HepG2 (cell line): ENCODE measurements around the gene HOTAIR. TPM values are rescaled to one million over a fixed set of nuclear protein-coding genes. Genes with fewer than 3 reads are reported as not detected.

Experiments used
- ARNT2 ChIP-seq: sonication (generic); formaldehyde crosslinking; IDR thresholded peaks from 2 replicates; pipeline ENCODE4 v1.8.0; 2022; ENCODE audit warnings: mild to moderate bottlenecking, low read depth, missing genetic modification reagents, moderate library complexity
- IRX3 ChIP-seq: sonication (generic); formaldehyde crosslinking; IDR thresholded peaks from 2 replicates; pipeline ENCODE4 v1.8.1; 2023; ENCODE audit warnings: mild to moderate bottlenecking, low read depth, missing genetic modification reagents, borderline replicate concordance
- NCOA2 ChIP-seq: sonication (generic); formaldehyde crosslinking; IDR thresholded peaks from 2 replicates; pipeline ENCODE4 v1.8.0; 2022; ENCODE audit warnings: inconsistent platforms
- PHF20 ChIP-seq: sonication (generic); formaldehyde crosslinking; IDR thresholded peaks from 2 replicates; pipeline ENCODE4 v1.5.0; 2020; ENCODE audit warnings: mild to moderate bottlenecking, missing genetic modification reagents
- SNAI1 ChIP-seq: sonication (generic); formaldehyde crosslinking; IDR thresholded peaks from 2 replicates; pipeline ENCODE4 v1.5.0; 2020; ENCODE audit warnings: mild to moderate bottlenecking, missing genetic modification reagents, borderline replicate concordance
- TGIF2 ChIP-seq: IDR thresholded peaks from 2 replicates; pipeline ENCODE4 v1.6.1; 2016; ENCODE audit warnings: control low read depth, missing compliant biosample characterization
- THYN1 ChIP-seq: sonication (generic); formaldehyde crosslinking; IDR thresholded peaks from 2 replicates; pipeline ENCODE4 v1.8.1; 2023; ENCODE audit warnings: low read depth, mild to moderate bottlenecking, moderate library complexity, missing genetic modification reagents, borderline replicate concordance
- ZNF17 ChIP-seq: sonication (generic); formaldehyde crosslinking; IDR thresholded peaks from 2 replicates; pipeline ENCODE4 v1.5.0; 2020; ENCODE audit warnings: mild to moderate bottlenecking, missing genetic modification reagents
- ZNF546 ChIP-seq: sonication (generic); formaldehyde crosslinking; conservative IDR thresholded peaks from 2 replicates; pipeline ENCODE4 v1.8.1; 2023; ENCODE audit warnings: mild to moderate bottlenecking, missing genetic modification reagents
- ZNF782 ChIP-seq: sonication (generic); formaldehyde crosslinking; IDR thresholded peaks from 2 replicates; pipeline ENCODE4 v1.4.0; 2020; ENCODE audit warnings: missing genetic modification reagents, mild to moderate bottlenecking, borderline replicate concordance
- polyA plus RNA-seq, 8 experiments: library from polyadenylated mRNA; depleted of rRNA in 3 of 8; stranded (reverse) in 7 of 8; unstranded in 1 of 8; fragments of >200 nt; fragmentation: Illumina TruSeq in 4 of 8; extraction: Trizol in 4 of 8; gene quantifications; 2 replicates each; pipeline versions ENCODE4 v1.2.1 to v1.2.3, GENCODE V29; 2011 to 2016; ENCODE audit warnings: low read depth in 4 of 8, missing spikeins in 1 of 8, mixed read lengths in 1 of 8; ENCODE audit not compliant: insufficient read depth in 1 of 8
- total RNA-seq, 5 experiments: library from RNA; depleted of rRNA; stranded (reverse); fragments of >200 nt; fragmentation: Illumina TruSeq; extraction: Trizol; gene quantifications; 2 replicates each; pipeline ENCODE4 v1.2.3, GENCODE V29; 2016; ENCODE audit warnings: low read depth in 1 of 5
- TF ChIP-seq, protein P1 (sequence below): sonication (generic); formaldehyde crosslinking; IDR thresholded peaks from 2 replicates; pipeline ENCODE4 v1.4.0; 2020; ENCODE audit warnings: missing genetic modification reagents, borderline replicate concordance
- TF ChIP-seq, protein P2 (sequence below): sonication (generic); formaldehyde crosslinking; IDR thresholded peaks from 2 replicates; pipeline ENCODE4 v1.4.0; 2020; ENCODE audit warnings: missing genetic modification reagents, borderline replicate concordance
- TF ChIP-seq, protein P3 (sequence below): sonication (generic); formaldehyde crosslinking; IDR thresholded peaks from 2 replicates; pipeline ENCODE4 v1.4.0; 2020; ENCODE audit warnings: mild to moderate bottlenecking, low read depth, missing genetic modification reagents
- TF ChIP-seq, protein P4 (sequence below): sonication (generic); formaldehyde crosslinking; IDR thresholded peaks from 2 replicates; pipeline ENCODE4 v1.8.1; 2023; ENCODE audit warnings: mild to moderate bottlenecking, inconsistent platforms, moderate library complexity, missing genetic modification reagents, borderline replicate concordance
- TF ChIP-seq, protein P5 (sequence below): sonication (generic); formaldehyde crosslinking; IDR thresholded peaks from 2 replicates; pipeline ENCODE4 v1.8.0; 2022; ENCODE audit warnings: mild to moderate bottlenecking, missing genetic modification reagents, moderate library complexity
- TF ChIP-seq, protein P6 (sequence below): sonication (generic); formaldehyde crosslinking; IDR thresholded peaks from 2 replicates; pipeline ENCODE4 v1.5.1; 2020; ENCODE audit warnings: missing genetic modification reagents, mild to moderate bottlenecking, borderline replicate concordance

HOTAIR gene
- total and polyA plus RNA-seq, 2 of the 13 experiments (the other 11 are each of a cell fraction or from before 2014, with no cell fraction given): not detected

DNA sequence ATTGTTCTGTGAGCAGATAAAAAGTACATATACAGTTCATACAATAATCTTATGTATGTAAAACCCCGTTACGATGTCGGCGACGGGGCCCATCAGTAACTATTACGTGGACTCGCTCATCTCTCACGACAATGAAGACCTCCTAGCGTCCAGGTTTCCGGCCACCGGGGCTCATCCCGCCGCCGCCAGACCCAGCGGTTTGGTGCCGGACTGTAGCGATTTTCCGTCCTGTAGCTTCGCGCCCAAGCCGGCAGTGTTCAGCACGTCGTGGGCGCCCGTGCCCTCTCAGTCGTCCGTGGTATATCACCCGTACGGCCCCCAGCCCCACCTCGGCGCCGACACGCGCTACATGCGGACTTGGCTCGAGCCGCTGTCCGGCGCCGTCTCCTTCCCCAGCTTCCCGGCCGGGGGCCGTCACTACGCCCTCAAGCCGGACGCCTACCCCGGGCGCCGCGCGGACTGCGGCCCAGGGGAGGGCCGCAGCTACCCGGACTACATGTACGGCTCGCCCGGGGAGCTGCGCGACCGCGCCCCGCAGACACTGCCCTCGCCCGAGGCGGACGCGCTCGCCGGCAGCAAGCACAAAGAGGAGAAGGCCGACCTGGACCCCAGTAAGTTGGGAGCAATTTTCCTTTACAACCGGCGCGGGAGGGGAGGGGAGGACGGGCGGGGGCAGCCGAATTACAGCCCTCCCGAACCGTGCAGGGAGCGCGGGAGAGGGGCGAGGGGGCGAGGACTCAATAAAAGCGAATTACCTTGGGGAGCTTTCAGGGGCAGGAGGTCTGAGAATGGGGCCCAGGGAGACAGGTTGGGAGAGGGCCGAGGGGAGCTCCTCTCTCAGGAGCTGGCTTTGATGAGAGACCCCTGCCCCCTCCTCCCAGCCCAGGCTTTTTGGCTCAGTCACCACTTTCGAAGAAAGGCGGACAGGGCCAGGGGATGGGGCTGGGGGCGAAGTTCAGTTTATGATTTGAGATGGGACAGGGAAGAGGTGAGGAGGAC is 25.7 kb upstream of the HOTAIR start, which contains the start of gene HOXC9 (continued):
- TF ChIP-seq, protein P1, sequence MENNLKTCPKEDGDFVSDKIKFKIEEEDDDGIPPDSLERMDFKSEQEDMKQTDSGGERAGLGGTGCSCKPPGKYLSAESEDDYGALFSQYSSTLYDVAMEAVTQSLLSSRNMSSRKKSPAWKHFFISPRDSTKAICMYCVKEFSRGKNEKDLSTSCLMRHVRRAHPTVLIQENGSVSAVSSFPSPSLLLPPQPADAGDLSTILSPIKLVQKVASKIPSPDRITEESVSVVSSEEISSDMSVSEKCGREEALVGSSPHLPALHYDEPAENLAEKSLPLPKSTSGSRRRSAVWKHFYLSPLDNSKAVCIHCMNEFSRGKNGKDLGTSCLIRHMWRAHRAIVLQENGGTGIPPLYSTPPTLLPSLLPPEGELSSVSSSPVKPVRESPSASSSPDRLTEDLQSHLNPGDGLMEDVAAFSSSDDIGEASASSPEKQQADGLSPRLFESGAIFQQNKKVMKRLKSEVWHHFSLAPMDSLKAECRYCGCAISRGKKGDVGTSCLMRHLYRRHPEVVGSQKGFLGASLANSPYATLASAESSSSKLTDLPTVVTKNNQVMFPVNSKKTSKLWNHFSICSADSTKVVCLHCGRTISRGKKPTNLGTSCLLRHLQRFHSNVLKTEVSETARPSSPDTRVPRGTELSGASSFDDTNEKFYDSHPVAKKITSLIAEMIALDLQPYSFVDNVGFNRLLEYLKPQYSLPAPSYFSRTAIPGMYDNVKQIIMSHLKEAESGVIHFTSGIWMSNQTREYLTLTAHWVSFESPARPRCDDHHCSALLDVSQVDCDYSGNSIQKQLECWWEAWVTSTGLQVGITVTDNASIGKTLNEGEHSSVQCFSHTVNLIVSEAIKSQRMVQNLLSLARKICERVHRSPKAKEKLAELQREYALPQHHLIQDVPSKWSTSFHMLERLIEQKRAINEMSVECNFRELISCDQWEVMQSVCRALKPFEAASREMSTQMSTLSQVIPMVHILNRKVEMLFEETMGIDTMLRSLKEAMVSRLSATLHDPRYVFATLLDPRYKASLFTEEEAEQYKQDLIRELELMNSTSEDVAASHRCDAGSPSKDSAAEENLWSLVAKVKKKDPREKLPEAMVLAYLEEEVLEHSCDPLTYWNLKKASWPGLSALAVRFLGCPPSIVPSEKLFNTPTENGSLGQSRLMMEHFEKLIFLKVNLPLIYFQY: no peak
- TF ChIP-seq, protein P2, sequence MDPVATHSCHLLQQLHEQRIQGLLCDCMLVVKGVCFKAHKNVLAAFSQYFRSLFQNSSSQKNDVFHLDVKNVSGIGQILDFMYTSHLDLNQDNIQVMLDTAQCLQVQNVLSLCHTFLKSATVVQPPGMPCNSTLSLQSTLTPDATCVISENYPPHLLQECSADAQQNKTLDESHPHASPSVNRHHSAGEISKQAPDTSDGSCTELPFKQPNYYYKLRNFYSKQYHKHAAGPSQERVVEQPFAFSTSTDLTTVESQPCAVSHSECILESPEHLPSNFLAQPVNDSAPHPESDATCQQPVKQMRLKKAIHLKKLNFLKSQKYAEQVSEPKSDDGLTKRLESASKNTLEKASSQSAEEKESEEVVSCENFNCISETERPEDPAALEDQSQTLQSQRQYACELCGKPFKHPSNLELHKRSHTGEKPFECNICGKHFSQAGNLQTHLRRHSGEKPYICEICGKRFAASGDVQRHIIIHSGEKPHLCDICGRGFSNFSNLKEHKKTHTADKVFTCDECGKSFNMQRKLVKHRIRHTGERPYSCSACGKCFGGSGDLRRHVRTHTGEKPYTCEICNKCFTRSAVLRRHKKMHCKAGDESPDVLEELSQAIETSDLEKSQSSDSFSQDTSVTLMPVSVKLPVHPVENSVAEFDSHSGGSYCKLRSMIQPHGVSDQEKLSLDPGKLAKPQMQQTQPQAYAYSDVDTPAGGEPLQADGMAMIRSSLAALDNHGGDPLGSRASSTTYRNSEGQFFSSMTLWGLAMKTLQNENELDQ (CRISPR knock-in tag): no peak
- TF ChIP-seq THYN1 (CRISPR knock-in tag) (no peak), ZNF17 (CRISPR knock-in tag) (no peak), ARNT2 (no peak; the same call in 1 of the 2 replicates), IRX3 (no peak), TGIF2 (CRISPR knock-in tag) (no peak), ZNF782 (no peak), PHF20 (no peak), NCOA2 (CRISPR knock-in tag) (no peak), ZNF546 (no peak), SNAI1 (CRISPR knock-in tag) (no peak)
- TF ChIP-seq, protein P3, sequence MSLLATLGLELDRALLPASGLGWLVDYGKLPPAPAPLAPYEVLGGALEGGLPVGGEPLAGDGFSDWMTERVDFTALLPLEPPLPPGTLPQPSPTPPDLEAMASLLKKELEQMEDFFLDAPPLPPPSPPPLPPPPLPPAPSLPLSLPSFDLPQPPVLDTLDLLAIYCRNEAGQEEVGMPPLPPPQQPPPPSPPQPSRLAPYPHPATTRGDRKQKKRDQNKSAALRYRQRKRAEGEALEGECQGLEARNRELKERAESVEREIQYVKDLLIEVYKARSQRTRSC: no peak
- TF ChIP-seq, protein P4, sequence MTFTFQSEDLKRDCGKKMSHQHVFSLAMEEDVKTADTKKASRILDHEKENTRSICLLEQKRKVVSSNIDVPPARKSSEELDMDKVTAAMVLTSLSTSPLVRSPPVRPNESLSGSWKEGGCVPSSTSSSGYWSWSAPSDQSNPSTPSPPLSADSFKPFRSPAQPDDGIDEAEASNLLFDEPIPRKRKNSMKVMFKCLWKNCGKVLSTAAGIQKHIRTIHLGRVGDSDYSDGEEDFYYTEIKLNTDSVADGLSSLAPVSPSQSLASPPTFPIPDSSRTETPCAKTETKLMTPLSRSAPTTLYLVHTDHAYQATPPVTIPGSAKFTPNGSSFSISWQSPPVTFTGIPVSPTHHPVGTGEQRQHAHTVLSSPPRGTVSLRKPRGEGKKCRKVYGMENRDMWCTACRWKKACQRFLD (CRISPR knock-in tag): no peak
- TF ChIP-seq, protein P5, sequence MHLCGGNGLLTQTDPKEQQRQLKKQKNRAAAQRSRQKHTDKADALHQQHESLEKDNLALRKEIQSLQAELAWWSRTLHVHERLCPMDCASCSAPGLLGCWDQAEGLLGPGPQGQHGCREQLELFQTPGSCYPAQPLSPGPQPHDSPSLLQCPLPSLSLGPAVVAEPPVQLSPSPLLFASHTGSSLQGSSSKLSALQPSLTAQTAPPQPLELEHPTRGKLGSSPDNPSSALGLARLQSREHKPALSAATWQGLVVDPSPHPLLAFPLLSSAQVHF (CRISPR knock-in tag): no peak
- TF ChIP-seq, protein P6, sequence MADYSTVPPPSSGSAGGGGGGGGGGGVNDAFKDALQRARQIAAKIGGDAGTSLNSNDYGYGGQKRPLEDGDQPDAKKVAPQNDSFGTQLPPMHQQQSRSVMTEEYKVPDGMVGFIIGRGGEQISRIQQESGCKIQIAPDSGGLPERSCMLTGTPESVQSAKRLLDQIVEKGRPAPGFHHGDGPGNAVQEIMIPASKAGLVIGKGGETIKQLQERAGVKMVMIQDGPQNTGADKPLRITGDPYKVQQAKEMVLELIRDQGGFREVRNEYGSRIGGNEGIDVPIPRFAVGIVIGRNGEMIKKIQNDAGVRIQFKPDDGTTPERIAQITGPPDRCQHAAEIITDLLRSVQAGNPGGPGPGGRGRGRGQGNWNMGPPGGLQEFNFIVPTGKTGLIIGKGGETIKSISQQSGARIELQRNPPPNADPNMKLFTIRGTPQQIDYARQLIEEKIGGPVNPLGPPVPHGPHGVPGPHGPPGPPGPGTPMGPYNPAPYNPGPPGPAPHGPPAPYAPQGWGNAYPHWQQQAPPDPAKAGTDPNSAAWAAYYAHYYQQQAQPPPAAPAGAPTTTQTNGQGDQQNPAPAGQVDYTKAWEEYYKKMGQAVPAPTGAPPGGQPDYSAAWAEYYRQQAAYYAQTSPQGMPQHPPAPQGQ (CRISPR knock-in tag): no peak
